Hippocampal formation (tissue), 2 donors: Measurements from ENCODE around the gene RAB4A.

Source experiments
- DNase-seq, 2 donors: peaks; one replicate each; lab custom pipeline; 2025; lab: John Stamatoyannopoulos, UW

Gene RAB4A

DNA sequence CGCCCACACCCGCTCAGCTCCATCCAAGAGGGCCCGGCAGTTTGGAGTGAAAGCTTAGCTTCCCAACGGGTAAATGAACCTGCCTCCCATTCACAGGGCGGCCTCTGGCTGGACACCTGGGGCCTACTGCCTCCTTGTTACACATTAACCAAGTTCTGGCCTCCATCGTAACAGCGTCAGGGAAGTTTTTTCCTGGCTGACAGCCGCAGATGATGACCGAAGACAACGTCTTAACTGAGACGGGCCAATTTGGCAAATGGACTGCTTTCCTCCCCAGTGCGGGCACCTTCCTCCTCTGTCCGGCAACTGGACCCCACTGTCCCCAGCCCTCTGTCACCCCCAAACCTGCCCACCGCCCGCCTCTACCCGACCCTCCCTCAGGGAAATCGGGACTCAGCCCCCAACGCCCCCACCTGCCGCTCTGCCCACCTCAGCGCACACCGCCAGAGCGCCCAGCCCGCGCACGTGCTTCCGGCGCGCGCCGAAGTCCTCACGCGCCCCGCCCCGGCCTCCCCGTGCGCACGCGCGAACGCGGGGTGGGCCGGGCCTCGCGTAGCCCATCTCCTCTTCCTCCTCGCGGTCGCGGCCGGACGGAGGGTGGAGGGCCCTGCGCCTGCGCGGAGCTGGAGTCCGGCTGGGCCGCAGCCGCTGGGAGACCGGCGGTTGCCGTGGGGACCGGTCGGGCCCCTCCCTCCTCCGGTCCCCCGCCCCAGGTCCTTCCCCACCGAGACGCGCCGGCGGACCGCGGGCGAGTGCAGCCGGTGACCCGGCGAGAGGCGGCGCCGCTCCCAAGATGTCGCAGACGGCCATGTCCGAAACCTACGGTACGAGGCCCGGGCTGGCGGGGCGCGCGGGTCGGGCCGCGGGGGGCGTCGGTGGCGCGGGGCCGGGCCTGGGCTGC is at the start of gene RAB4A:
TSS of gene RAB4A (plus strand) at position 565 of the 901 bp plus-strand sequence. CDS start at position 794, 229 bp downstream.
- DNase-seq = peak; percentile 41 to 83

DNA sequence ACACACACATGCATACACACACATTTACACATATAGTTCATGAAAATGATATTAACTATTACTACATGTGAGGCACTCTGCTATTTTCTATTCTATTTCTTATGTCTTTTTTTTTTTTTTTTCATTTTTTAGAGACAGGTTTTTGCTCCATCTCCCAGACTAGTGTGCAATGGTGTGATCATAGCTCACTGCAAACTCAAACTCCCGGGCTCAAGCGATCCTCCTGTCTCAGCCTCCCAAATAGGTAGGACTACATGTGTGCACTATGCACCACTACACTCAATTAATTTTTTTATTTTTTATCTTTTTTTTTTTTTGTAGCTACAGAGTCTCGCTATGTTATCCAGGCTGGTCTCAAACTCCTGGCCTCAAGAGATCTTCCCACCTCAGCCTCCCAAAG is 48.8 kb upstream of the RAB4A start:
- no peak for DNase-seq

GRCh38 chr1:229223498-229223897 is 47.4 kb upstream of the RAB4A start:
- no peak for DNase-seq

DNA sequence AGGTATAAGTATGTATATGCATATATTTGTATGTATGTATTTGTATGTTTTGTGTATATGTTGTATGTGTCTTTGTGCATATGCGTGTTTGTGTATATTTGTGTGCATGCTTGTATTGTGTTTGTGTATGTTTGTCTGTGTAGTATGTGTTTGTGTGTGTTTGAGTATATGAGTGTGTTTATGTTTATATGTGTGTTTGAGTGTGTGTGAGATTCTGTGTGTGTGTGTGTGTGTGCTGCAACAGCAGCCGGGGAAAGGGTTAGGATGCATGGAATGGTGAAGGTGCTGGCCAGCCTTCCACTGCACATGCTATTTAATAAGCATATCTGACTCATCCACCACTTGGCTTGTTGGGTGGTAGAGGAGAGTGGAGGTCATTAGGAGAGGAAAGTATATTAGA is 46.6 kb upstream of the RAB4A start:
- no peak for DNase-seq

DNA sequence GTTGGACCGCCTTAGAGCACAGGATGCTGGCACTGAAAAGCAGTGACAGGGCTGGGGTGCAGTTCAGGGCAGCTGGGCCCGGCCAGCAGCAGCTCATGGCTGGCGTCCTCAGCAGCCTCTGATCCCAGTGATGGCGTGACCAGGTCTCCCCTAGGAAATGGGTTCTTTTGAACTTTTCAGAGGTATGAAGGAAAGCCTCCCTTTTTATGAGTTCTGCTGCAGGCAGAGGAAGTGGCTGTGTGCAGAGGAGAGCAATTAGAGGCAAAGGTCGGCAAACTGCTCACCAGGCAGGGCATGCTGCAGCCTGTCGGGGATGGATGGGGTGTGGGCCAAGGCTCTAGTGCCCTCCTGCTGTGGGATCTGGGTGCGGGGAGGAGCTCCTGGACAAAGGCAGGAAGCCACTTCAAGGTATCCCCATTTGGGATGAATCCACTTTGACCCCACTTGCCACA is 45.6 kb upstream of the RAB4A start:
- DNase-seq = no peak

DNA sequence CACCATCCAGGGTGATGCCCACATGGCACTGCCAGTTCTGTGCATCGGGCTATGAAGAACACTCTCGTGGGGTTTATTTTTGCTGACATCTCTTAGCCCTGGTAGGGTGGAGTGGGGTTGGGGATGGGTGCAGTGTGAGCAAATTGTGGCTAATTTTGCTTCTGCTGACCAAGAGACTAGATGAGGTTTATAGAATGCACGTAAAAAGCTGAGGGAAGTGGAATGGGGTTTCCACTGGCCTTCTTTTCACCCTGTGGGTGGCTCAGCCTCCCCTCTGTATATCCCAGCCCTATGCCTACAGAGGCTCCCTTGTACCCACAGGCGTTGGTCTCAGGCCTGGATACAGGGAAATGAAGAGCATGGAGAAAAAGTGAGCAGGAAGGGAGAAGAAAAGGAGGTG is 44.1 kb upstream of the RAB4A start:
- no peak for DNase-seq

DNA sequence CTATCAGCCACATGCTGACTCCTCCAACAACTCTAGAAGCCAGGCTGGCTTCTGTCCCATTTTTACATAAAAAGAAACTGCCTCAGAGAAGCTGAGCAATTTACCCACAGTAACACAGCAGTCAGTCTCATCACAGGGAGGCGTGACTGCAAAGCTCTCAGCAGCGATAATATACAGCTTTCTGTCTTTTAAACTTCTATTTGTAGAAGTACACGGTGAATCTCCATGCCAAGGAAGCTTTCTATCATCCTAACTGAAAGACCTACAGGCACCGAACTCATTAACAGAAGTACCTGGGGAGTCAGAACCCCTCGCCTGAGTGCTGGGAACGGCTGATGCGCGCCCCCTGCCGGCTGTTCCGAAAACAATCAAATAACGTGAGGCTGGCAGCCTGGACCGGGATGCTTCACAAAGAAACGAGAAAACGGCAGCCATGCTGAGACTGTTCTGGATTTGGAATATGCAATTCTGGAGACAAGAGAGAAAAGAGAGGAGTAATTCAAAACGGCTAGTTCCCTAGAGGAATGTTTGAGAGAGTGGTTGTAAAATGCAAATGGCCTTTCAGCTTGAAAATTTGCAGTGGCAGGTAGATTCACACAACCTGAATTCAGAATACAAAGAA is 43.5 kb upstream of the RAB4A start:
- DNase-seq = peak; percentile 76 to 86

- DNase-seq = no peak
Observed at GRCh38 chr1:229228522-229228921, 42.4 kb upstream of the RAB4A start.

- no peak for DNase-seq
Observed at GRCh38 chr1:229229137-229229720, 41.7 kb upstream of the RAB4A start.

- peak; percentile 86 to 99 for DNase-seq
Observed at GRCh38 chr1:229229721-229230139, 41.2 kb upstream of the RAB4A start.

- DNase-seq = peak in 1 of 2 donors; percentile 44
Observed at GRCh38 chr1:229230140-229230892, 40.6 kb upstream of the RAB4A start.

DNA sequence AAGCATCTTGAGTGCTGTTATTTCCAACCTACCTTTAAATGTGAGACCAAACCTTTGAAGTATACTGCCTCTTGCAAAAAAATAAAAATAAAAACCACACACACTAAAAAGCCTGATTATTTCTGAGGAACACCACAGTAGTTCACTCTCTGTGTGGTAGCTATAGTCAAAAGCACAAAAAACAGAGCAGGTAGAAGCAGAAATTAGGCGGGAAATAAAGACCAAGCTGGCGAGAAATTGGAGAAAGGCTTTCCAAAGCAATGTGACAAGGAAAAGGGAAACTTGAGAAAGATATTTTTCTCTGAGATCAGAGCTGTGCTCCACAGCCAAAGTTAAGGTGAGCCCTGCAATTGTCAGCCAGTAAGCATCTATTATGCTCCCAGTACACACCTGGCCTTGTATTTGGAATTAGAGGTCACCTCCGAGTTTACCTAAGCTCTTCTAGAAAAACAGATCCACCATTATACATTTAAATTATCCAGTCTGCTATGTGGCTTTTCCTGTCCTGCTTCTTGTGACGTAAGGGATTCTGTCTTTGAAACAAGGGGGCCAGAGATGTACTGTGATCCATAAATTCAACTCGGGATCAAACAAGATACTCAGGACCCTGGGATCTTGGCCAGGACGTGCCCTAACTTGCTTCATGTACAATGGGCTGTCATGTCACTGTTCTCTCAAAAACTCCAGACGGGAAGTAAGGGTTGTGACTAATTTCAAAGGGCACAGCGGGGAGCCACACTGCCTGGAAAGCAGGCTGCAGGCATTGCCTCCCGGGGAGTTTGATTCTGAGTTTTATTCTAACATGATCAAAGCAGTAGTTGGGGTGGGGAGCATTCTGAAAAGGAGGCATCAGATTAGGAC is 39.8 kb upstream of the RAB4A start:
- DNase-seq = no peak

DNA sequence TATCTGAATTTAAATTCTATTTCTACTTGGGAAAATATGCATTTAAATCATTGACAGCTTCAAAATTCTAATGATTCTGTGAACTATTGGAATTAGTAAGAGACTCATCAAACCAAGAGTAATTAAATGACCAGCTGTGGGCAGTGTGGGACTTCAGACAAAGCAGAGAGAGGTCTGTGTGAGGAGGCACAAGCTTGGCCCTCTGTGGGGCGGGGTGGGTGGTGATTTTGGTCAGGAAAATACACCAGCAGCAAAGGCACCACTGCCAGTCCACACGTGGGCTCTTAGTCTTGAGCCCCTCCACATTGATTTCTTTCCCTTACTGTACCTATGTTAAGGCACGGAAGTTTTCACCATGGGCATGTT is 39.2 kb upstream of the RAB4A start:
- DNase-seq = peak; percentile 32 to 36

- DNase-seq = no peak
Observed at GRCh38 chr1:229234870-229235472, 35.9 kb upstream of the RAB4A start.

GRCh38 chr1:229237320-229237719 is 33.6 kb upstream of the RAB4A start:
- DNase-seq = no peak

DNA sequence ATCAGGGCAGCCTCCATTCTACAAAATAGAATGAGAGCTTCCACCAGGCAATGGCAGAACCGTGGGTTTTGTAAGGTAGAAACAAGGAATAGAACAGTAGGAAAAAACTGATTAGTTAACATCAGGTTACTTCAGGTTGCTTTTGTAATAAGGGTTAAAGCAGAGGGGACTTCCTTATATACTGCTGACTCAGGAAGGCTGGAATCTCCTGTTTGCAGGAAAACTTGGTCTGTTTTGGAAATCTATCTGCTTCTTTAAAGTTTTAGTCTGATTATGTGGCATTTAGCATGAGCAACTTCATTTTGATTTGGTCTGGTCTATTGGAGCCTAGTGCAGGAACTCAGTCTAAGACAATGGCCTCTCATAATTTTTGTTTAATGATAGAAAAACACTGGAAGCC is 32.7 kb upstream of the RAB4A start:
- no peak for DNase-seq

- peak; percentile 81 to 88 for DNase-seq
Observed at GRCh38 chr1:229238674-229239415, 32.1 kb upstream of the RAB4A start.

GRCh38 chr1:229240532-229240931 is 30.4 kb upstream of the RAB4A start:
- no peak for DNase-seq

DNA sequence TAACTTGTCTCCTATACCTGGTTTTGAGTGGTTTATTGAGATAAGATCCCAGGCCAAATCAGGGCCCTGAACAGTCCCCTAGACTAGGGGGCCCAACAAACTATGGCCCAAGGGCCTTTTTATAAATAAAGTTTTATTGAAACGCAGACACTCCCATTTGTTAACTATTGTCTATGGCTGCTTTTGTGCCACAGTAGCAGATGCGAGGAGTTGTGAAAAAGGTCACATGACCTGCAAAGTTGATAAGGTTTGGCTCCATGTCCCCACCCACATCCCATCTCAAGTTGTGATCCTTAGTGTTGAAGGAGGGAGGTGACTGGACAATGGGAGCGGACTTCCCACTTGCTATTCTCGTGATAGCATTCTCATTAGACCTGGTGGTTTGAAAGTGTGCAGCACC is 29.5 kb upstream of the RAB4A start:
- DNase-seq = no peak

DNA sequence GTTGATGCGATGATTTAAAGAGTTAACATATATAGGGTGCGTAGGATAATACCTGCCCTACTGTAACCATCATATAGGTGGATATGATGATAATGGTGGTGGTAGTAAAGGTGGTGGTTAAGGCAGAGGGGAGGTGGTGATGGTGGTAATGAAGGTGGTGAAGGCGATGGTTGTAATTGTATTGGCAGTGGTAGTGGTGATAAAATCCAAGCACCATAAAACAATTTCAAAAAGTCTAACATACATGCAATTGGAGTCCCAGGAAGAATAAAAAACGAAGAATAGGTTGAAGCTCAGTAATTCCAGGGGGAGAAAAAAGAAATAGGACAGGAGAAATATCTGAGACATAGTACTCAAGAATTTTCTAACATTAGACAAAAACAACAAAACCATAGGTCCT is 27.3 kb upstream of the RAB4A start:
- DNase-seq = no peak
